ENCODE data around the gene RASAL3.
"Not testable (repeated sequence)": the region's sequence is repeated elsewhere in the genome, so short reads cannot be mapped to it uniquely, and the experiment has no call there.

The RASAL3 gene

DNA sequence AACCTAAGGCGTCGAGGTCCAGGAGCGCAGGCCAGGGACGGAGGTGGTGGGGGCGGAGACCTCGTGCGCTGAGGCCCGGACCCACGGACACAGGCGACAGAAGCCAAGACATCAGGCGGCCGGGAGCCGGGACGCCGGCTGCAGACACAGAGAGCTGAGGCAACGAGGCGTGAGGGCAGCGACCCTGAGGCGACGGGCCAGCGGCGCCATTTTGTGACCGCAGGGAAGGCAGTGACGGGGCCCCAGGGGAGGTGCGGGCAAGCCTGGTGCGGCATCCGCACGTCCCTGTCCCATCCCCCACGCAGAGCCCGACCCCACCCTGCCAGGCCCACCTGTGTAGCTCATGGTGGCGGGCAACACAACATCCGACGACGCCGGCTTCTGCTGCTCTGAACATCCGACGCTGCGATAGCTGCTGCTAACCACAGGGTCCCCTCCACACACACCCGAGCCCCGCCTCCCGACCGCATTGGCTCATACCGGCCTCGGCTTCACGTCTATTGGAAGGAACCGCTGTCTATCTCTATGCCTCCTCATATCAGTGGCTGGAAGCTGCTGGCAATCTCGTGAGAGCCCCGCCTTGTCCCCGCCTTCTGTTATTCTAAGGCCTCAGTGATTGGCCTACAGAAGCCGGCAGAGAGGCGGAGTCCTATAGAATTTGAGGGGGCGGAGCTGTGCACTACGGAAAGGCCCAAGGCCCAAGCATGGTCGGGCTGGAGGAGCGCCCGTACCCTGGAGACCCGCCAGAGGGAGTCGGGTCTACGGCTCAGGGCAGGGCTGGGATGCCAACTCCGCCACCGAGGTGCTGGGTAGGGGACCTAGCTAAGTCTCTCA, 45.5 kb downstream of the RASAL3 start, which contains the start of gene AKAP8L:
AKAP8L (minus strand) TSS at position 410 of the 834 bp plus-strand sequence; CDS start at position 345, 65 bp downstream.
- peak; percentile 100 for DNase-seq

DNA sequence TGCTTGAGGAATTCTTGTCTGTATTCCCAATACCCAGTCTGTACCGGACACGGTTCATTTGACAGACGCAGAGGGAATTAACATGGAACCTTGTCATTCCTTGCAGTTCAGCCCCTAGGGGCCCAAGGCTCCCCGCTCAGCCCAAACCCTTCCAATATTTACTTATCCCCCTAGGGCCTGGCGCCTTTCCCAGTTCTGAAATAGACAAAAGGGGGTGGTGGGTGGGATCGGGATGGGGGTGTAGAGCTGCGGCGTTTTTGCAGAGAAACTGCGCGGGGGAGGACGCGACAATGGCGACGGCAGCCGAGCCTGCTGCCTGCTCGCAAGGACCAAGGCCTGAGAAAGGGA, 46.1 kb downstream of the RASAL3 start:
- no peak for DNase-seq

DNA sequence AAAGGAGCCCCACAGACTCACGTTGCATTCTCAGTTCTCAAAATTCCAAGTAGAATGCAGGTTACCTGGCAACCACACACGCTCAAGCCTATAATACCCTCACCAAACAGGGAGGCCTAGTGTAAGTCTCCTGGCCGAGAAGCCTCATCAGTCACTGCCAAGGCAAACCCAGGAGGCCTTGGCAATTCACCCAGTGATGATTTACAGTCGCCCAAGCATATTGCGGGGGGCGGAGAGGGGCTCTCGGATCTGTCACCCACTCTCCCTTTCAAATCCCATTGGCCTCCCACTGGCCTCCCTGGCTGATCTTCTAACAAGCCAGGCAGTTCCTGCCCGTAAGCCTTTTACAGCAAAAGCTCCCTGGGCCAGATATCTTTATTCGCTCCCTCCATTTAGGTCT, 46.6 kb downstream of the RASAL3 start:
- no peak for DNase-seq

DNA sequence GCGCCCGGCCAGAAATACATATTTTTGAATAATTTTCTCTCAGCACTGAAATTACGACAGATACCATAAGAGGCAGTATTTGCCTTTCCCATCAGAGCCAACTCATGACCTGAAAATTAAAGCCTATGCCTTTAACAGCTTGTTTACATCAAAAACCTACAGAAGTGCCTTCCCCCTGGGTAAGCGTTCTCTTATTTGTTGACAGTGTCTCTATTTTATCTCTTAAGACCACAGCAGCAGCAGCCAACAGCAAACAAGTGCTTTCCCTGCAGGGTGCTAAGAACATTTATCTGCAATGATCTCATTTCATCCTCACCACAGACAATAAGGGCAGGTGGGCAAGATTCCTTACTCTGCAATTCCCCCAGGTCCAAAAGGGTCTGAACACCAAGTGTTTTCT, 51.5 kb downstream of the RASAL3 start:
- no peak for DNase-seq

DNA sequence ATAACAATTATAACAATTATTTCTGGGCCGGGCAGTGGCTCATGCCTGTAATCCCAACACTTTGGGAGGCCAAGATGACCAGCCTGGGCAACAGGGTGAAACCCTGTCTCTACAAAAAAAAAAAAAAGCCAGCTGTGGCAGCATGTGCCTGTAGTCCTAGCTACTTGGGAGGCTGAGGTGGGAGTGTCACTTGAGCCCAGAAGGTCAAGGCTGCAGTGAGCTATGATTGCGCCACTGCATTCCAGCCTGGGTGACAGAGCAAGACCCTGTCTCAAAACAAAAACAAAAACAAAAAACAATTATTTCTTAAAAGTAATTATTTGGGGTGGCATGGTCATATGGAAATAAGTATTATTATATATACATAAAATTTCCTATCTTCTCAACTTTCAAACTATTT, 53.0 kb downstream of the RASAL3 start:
- not testable (repeated sequence) for DNase-seq

DNA sequence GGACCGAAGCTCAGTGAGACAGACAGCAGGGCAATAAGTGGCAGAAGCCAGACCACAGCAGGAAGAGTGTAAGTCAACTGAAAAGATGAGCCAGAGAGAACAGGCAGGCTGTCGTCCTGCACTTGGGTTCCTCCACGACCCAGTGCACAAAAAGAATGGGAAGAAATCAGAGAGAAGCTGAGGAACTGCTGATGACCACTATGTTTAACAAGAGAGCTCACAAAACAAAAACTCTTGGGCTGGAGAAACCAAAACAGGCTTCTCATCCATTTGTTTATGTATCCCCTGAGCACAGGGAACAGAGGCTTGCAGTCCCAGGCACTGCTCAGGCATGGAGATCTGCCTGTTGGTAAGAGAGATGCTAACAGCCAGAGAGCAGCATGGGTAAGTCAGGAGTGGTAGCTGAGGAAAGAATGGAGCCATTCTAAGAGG, 59.5 kb downstream of the RASAL3 start:
- no peak for DNase-seq

DNA sequence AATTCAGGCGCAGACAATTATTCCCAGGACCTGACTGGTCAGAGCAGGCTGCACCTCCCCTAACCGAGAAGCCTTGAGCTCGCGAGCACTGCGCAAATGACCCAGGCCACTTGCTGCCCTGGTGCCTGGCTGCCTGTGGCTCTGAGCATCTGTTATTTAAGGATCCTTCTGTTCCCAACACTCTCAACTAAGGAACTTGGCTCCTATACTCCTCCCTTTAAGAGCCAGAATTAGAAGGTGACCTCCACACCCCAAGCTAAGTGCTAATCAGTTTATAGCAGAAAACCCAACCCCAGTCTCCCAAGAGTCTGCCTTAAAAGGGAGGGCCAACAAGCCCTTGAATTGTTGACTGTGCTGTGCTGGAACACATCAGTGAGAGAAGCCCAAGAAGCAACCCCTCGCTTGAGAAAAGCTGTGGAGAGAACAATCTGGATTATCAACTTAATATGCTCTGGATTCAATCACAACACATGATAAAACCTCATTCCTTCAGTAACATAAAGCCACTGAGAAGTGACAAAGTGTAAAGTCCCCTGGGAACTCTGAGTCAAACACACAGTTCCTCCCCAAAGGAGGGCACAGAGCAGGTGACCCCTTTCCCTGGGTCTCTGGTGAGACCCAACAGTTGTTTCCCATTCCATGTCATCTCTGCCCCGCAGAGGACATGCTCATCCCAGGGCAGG, 60.1 kb downstream of the RASAL3 start:
- no peak for DNase-seq

DNA sequence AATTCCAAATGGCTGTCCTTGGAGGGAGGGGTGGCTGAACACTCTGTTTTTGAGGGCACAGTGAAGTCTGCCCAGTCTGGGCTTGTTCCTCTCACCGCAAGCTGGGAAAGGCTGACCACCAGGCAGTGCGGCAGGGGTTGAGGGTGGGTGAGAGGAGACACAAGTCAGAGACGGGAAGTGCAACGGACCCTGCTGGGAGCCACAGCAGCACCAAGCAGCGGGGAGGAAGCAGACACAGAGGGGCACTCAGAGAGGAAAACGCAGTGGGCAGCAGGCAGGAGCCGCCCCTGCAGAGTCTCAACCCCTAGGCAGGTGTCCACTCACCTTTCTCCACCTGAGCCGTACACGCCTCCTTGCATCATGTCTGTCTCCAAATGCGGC, 61.2 kb downstream of the RASAL3 start:
- no peak for DNase-seq

DNA sequence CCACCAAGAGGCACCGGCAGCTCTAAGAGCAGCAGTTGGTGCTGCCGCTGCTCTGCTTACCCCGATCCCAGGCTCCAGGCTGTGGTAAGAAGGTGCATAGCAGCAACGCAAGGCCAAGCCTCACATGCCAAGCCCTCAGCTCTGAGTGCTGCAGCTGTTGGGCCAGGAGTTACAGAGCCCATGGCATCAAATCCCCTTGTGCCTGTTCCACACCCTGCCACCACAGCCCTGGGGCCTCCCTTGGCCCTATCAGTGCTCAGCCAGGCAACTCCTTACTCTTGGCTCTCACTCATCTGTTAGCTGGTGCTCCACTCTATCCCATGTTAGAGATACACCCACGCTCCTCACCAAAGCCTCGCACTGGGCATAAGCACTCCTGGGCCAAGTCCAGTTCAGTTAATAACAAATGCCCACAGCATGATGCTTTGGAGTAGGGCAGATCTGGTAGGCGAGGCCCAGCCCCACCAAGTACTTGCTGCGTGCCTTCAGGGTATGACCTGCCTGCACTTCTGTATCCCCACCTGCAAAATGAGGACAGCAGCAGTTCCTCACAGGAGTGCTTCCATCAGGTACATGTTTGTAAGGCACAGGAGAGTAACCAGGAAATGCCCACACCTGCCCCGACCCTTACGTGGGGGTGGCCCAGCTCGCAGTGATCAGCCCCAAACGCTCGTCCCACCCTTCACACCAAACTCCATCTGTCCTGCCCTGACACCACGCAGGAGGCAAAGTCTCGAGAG, 61.8 kb downstream of the RASAL3 start:
- DNase-seq: no peak

Data from MV-4-11 (cell line).